ENCODE data around the gene ZNF500. TPM values are rescaled to one million over a fixed set of nuclear protein-coding genes. Genes with fewer than 3 reads are reported as not detected.

The ZNF500 gene
- total RNA-seq, 4 donors from 2014 or later: 4.5 to 9.7 (median 8.4) TPM

DNA sequence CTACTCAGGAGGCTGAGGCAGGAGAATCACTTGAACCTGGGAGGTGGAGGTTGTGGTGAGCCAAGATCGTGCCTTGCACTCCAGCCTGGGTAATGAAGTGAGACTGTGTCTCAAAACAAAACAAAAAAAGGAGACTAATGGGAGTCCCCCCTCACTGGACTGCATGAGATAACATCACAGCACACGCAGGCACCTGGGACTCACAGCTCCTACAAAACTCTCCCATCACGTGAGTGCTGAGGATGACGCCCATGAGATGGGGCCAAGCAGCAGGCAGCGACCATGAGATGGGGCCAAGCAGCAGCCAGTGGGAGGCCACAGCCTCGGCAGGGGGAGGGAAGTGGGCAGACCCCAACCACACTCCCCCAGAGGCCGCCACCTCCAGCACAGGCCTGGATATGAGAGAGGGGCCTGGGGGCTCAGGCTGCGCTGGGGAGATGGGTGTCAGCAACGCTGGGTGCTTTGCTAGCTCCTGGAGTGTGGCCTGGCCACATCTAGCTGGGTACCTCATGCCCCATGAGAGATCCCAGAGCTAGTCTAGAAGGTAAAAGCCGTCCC lies 17.2 kb downstream of the ZNF500 start:
- Histone ChIP-seq H3K27me3 (no peaks in the 10 kb centered on the region), H3K27ac (no peak overlapping the region), H3K4me3 (no peak overlapping the region), H3K4me1 (peaks cover 0 to 18% (median 0%) of the 10 kb centered on the region in 3 donors), H3K9me3 (peaks cover 0 to 1% (median 0%) of the 10 kb centered on the region in 3 donors), H3K36me3 (peaks cover 12 to 65% (median 44%) of the 10 kb centered on the region in 3 donors)
- DNase-seq: no peak
- intact Hi-C loops (cut with DNase I): no loop called here
- WGBS, 2 donors: 78 to 87% methylated on average over 5 to 9 of the region's 10 CpGs
- TF ChIP-seq CTCF (IDR thresholded peaks at IDR 0.05): no peak
- no peak for TF ChIP-seq POLR2A (IDR thresholded peaks at IDR 0.05)

DNA sequence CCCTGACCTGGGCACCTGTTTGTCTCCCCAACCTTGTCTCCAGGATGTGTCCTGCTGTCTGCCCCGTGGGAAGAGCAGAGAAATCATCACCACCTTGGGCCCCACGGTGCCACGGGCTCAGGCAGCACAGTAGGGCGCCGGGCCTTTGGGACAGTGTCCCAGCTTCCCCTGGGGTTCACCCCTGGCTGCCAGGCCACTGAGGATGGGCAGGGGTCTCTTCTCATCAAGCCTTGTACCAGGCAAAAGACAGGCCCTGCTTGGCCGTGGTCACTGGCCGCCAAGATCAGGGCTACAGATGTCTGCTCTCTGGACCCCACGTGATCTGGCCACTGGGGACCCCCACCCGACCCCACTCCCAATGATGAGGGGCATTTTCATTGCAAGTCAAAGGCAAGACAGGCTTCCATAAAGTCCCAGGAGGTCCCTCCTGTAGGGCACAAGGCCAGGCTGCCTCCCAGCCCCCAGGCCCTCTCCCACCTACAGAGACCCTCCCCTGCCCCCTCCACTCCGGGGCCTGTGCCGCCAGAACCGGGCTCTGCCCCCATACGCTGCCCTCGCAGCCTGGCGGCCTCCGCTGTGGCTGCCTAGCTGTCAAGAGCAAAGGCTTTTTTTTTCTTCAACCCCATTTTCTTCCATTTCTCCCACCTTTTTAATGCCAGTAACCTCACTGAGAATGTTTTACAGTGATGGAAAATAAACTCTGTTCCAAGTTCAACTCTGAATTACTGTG lies 18.1 kb downstream of the ZNF500 start:
- Histone ChIP-seq H3K36me3 (peaks cover 12 to 56% (median 35%) of the 10 kb centered on the region in 3 donors), H3K27ac (no peak overlapping the region), H3K4me1 (peaks cover 0 to 21% (median 0%) of the 10 kb centered on the region in 3 donors), H3K4me3 (no peak overlapping the region), H3K27me3 (no peaks in the 10 kb centered on the region), H3K9me3 (no peaks in the 10 kb centered on the region)
- TF ChIP-seq POLR2A (IDR thresholded peaks at IDR 0.05) (no peak), CTCF (IDR thresholded peaks at IDR 0.05) (no peak)
- 93 to 94% methylated on average over 12 to 15 of the region's 16 CpGs for WGBS, 2 donors
- DNase-seq: no peak
- intact Hi-C loops (cut with DNase I): no loop called here

GRCh38 chr16:4747906-4748681 lies 18.9 kb downstream of the ZNF500 start:
- H3K27ac ChIP-seq: peak overlapping the region in 1 of 4 donors; percentile 48
- TF ChIP-seq POLR2A (IDR thresholded peaks at IDR 0.05) (no peak), CTCF (IDR thresholded peaks at IDR 0.05) (no peak)

DNA sequence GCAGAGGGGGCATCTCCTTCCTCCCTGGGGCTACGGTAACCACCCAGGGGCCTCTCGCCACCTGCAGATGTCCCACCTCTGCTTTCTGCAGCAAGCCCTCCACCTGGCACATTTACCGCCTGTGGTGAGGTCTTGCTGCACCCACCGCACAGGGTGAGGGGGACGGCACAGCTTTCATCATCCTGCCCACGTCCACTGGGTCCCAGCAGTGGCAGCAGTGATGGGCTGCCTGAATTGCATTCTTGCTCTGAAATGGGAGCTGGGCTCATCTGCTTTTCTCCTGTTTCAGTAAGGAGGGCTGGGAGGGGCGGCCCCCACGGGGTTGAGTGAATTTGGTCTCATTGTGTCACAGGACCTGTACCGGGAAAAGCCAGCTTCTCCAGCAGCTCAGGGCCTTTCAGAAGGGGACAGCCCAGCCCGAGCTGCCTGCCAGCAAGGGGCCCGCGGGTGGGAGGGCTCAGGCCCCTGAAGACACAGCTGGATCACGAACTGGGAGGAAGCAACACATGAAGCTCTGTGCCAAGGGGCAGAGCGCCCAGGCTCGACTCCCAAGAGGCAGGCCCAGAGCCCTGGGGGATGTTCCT lies 19.9 kb downstream of the ZNF500 start:
- Histone ChIP-seq H3K27ac (peak overlapping the region in 1 of 4 donors; percentile 48), H3K9me3 (no peaks in the 10 kb centered on the region), H3K4me1 (peaks cover 0 to 33% (median 4%) of the 10 kb centered on the region in 3 donors), H3K27me3 (no peaks in the 10 kb centered on the region), H3K4me3 (no peak overlapping the region), H3K36me3 (peaks cover 3 to 38% (median 19%) of the 10 kb centered on the region in 3 donors)
- DNase-seq: no peak
- intact Hi-C loops (cut with DNase I): no loop called here
- TF ChIP-seq CTCF (IDR thresholded peaks at IDR 0.05): no peak
- TF ChIP-seq POLR2A (IDR thresholded peaks at IDR 0.05): no peak
- WGBS, 2 donors: 45 to 49% methylated on average over 4 to 6 of the region's 15 CpGs

More at GRCh38 chr16:4747906-4748681, 18.9 kb downstream of the ZNF500 start:
- Histone ChIP-seq H3K9me3 (no peaks in the 10 kb centered on the region), H3K4me1 (peaks cover 0 to 28% (median under 1%) of the 10 kb centered on the region in 3 donors), H3K4me3 (no peak overlapping the region), H3K36me3 (peaks cover 12 to 48% (median 29%) of the 10 kb centered on the region in 3 donors), H3K27me3 (no peaks in the 10 kb centered on the region)
- no peak for DNase-seq
- 62 to 68% methylated on average over 14 of the region's 14 CpGs for WGBS, 2 donors
- intact Hi-C loops (cut with DNase I): no loop called here
